ENCODE results near the gene GPR4.

The GPR4 gene

DNA sequence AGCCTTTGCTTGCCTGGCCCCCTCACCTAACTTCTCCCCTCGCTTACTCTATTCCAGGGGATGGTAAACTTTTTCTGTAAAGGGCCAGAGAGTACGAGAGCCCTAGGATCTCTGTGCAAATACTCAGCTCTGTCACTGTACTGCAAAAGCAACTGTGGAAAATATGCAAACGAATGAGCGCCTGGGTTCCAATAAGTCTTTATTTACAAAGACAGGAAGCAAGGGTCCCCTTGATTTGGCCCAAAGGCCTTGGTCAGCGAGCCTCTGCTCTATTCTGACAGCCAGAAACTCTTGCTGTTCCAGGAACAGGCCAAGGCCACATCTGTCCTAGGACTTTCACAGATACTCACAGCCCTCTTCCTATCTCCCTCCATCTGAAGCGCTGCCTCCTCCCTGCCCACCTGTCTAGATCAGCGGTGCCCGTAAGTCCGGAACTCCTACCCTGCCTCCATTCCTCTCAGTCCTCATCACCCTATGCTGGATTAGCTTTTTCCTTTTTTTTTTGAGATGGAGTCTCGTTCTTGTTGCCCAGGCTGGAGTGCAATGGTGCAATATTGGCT lies 54.7 kb downstream of the GPR4 start:
- DNase-seq = no peak

DNA sequence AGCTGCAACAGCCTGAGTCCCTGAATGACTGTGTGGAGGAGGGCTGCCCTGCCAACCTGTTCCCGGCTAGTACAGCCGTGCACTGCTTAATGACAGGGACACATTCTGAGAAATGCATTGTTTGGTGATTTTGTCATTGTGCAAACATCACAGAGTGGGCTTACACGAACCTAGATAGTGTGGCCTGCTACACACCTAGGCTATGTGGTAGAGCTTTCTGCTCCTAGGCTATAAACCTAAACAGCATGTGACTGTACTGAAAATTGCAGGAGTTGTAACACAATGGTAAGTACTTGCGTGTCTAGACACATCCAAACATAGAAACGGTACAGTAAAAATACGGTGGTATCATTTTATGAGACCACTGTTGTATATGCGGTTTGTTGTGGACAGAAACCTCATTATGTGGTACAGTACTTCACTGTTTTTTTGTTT lies 59.8 kb downstream of the GPR4 start:
- no peak for DNase-seq

Measured in femur (tissue), 1 donor.